ENCODE measurements around the gene SAPCD2. TPM values are rescaled to one million over a fixed set of nuclear protein-coding genes. Genes with fewer than 3 reads are reported as not detected.
A peak's percentile ranks its signal among the peaks of the same experiment; 100 is the strongest.
"Not testable (repeated sequence)": the region's sequence is repeated elsewhere in the genome, so short reads cannot be mapped to it uniquely, and the experiment has no call there.

SAPCD2 gene
- total RNA-seq, 1 donor, result 5.2 TPM

- no peak for DNase-seq (ENCODE audit: low read depth)
- no peak overlapping the region for H3K4me3 ChIP-seq (ENCODE audit: low read depth, low read length)
- peak; percentile 88 for TF ChIP-seq CTCF (IDR thresholded peaks at IDR 0.05; ENCODE audit: insufficient read depth, low read depth, low read length)
Observed at GRCh38 chr9:137064027-137064879, 6.1 kb downstream of the SAPCD2 start.

- no peak for TF ChIP-seq CTCF (IDR thresholded peaks at IDR 0.05; ENCODE audit: insufficient read depth, low read depth, low read length)
- no peak overlapping the region for H3K4me3 ChIP-seq (ENCODE audit: low read depth, low read length)
- no peak for DNase-seq (ENCODE audit: low read depth)
Observed at GRCh38 chr9:137063311-137064026, 6.9 kb downstream of the SAPCD2 start.

- not testable (repeated sequence) for H3K4me3 ChIP-seq (ENCODE audit: low read depth, low read length); DNase-seq (ENCODE audit: low read depth)
Observed at GRCh38 chr9:137062798-137063197, 7.6 kb downstream of the SAPCD2 start.

DNA sequence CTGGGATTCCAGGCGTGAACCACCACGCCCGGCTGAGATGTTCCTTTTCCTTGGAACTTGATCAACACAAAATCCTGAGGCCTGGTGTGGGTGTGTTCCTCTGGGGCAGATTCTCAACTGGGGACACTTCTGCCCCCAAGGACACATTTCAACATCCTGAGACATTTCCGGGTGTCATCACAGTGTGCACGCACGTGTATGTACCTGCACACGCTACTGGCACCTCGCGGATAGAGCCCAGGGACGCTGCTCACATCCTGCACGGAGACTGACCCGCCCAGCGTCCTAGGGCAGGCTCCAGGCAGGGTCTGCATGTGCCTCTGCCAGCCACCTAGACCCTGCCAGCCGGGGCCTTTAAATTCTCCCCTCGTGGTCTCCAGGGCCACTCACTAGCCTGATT, 8.0 kb downstream of the SAPCD2 start:
- DNase-seq (ENCODE audit: low read depth), result no peak
- TF ChIP-seq CTCF (IDR thresholded peaks at IDR 0.05; ENCODE audit: insufficient read depth, low read depth, low read length), result no peak
- H3K4me3 ChIP-seq (ENCODE audit: low read depth, low read length), result no peak overlapping the region

DNA sequence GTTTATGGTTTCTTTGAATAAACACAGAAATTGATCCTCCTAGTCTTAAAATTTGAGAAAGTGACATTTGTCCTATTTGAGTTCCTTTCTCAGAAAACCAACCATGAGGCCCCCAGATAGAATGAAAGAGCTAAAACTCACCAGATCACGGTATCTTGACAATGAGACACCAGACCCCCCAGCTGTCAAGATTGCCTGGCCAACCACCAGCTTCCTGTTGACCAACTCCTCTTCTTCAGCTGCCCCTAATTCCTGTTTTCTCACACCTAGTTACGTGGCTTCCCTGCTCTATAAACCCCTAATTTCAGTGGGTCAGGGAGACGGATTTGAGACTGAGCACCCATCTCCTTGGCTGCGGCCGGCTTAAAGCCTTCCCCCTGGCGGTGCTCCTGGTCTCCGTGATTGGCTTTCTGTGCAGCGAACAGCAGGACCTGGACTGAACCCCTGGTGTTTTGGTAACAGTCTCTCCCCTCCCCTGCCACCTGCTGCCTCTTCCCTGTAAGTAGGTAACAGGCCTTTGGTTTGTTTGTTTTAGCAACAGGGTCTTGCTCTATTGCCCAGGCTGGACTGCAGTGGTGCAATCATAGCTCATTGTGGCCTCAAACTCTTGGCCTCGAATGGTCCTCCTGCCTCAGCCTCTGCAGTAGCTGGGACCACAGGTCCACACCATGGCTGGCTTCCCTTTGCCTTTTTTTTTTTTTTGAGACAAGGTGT, 11.7 kb downstream of the SAPCD2 start:
- no peak for DNase-seq (ENCODE audit: low read depth)

GRCh38 chr9:137057545-137057944, 12.8 kb downstream of the SAPCD2 start:
- no peak overlapping the region for H3K4me3 ChIP-seq (ENCODE audit: low read depth, low read length)
- TF ChIP-seq CTCF (IDR thresholded peaks at IDR 0.05; ENCODE audit: insufficient read depth, low read depth, low read length), result no peak
- DNase-seq (ENCODE audit: low read depth), result no peak

More for the DNA sequence above, 11.7 kb downstream of the SAPCD2 start:
- no peak for TF ChIP-seq CTCF (IDR thresholded peaks at IDR 0.05; ENCODE audit: insufficient read depth, low read depth, low read length)
- H3K4me3 ChIP-seq (ENCODE audit: low read depth, low read length), result no peak overlapping the region

Data from fibroblast of villous mesenchyme (primary cell).